Activated CD4-positive, alpha-beta T cell treated with anti-CD3 and anti-CD28 coated beads, Interleukin-2, Interleukin-4, amounts not matched to agents 100 ng/mL and 50 ng/mL, durations not matched to agents 16 hours and 8 hours (primary cell): ENCODE measurements around the gene RAB3GAP1.
"Not testable (repeated sequence)": the region's sequence is repeated elsewhere in the genome, so short reads cannot be mapped to it uniquely, and the experiment has no call there.

Source experiments
- DNase-seq: peaks from one replicate; pipeline ENCODE4 v3.0.0-alpha.2; 2020; ENCODE audit warnings: low spot score

Gene RAB3GAP1

DNA sequence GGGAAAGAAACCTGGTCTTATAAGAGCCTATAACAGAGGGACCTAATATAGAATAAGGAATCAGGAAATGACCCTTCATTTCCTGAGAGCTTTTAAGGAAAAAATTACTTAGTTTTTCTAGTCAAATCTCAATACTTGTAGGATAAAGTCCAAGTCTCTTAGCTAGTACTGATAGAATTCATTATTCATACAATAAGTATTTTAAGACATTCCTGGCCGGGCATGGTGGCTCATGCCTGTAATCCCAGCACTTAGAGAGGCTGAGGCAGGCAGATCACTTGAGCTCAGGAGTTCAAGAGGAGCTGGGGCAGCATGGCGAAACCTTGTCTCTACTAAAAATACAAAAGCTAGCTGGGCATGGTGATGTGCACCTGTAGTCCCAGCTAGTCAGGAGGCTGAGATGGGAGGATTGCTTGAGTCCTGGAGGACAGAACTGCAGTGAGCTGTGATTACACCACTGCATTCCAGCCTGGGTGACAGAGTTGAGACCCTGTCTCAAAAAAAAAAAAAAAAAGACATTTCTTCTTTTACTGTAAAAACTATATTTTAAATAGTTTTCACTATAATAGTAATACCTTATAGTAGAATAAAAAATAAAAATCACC, 3.2 kb downstream of the RAB3GAP1 start:
- no peak for DNase-seq

DNA sequence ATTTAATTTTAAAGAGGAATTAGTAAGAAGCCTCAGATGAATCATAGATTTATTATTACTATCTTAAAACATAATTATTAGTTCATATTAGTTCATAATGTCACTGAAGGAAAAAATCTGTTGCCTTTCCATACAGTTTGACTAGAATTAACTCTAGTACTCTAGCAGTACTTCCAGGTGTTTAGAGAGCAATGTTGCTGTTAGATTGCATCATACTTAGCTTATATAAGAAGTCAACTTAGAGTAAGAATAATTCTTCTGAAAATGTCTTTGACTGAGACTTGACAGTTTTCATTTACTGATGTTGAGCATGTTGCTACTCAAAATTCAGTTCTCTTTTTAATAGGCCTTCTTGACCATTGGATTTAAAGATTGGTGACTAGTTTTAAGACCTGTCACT, 4.7 kb downstream of the RAB3GAP1 start:
- peak; percentile 22 for DNase-seq

DNA sequence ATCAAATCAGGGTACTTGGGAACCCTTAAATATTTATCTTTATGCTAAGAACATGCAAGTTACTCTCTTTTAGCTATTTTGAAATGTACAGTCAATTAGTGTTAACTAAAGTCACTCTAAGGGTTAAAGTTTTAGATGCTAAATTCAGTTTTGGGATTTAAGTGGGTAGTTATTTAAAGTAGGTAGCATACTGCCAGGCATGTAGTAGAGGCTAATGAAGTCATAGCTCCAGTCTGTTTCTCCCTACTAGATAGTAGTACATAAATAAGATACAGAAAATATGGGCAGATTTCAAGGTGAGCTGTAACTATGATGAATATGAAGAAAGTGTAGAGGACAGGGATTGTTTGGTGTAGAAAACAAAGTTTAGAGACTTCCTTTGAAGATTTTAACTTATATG, 7.5 kb downstream of the RAB3GAP1 start:
- no peak for DNase-seq

DNA sequence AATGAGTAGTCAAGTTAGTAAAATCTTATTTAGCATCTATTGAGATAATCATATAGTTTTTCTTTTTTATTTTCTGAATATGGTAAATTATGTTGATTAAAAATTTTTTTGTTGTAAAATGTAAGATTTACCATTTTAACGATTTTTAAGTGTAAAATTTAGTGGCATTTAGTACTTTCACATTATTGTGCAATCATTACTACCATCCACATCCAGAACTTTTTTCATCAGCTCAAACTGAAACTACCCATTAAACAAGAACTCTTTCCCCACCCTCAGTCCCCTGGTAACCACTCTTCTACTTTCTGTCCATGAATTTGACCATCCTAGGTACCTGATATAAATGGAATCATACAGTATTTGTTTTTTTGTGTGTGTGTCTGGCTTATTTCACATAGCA, 11.1 kb downstream of the RAB3GAP1 start:
- DNase-seq: no peak

DNA sequence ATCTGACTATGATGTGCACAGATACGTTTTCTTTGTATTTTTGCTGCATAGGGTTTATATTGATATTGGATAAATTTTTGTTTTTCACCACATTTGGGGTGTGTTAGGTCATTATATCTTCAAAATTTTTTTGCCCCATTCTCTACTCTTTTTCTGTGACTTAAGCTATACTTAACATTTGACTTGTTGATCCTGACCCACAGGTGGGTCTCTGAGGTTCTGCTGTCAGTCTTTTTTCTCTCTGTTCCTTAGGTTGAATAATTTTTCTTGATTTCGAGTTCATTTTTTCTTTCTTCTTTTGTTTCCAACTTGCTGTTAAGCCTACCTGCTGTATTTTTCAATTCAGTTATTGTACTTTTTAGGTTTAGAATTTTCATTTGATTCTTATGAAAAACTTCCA, 12.1 kb downstream of the RAB3GAP1 start:
- DNase-seq: no peak

DNA sequence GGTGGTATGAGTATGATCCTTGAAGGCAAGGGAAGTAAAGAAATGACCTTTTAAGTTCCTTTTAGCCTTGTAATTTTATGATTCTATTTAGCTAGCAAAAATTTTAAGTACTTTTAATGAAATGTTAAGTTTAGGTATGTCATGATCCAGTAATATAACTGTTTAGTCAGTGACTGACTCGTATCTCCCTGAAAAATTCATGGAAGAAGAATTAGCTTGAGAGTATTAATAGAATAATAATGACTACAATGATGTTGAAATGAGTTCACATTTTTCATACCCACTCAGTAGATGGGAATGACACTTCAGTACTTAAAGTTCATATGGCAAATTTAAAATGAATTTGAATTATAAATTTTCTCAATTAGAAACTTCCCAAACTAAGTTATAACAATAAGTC, 14.6 kb downstream of the RAB3GAP1 start:
- DNase-seq: no peak

DNA sequence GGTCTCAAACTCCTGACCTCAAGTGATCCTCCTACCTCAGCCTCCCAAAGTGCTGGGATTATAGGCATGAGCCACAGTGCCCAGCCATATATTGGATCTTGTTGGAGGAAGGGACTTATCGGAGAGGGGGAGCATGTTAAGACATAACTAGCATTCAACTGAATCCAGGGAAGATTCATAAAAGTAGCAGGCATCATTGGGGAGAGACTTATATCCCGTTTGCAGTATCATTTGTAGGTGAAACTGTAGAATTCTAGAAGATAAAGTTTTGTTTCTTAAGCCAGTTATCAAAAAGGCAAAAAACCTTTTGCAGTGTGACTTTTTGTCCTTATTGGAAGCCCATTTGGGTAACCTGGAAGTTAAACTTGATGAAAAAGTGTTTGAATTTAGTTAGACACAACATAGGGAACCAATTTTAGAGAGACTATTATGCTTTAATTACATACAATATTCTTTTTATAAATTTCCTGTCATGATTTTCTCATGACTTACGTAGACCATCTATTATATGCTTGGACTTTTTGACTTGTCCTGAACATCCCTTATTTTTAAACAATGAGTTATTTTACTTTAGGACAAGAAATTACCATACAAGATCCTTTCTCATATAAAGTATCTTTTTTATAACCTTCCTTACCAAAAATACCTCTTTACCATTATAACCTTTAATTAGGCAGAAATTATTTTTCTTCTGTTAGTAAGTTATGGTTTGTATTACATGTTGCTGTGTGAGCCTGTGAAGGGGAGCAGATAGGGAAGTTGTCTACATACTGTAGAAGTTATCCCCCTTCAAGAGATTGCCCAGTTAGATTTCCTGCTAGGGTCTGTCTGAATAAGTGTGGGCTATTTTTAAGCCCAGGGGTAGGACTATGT, 20.3 kb downstream of the RAB3GAP1 start:
- no peak for DNase-seq

DNA sequence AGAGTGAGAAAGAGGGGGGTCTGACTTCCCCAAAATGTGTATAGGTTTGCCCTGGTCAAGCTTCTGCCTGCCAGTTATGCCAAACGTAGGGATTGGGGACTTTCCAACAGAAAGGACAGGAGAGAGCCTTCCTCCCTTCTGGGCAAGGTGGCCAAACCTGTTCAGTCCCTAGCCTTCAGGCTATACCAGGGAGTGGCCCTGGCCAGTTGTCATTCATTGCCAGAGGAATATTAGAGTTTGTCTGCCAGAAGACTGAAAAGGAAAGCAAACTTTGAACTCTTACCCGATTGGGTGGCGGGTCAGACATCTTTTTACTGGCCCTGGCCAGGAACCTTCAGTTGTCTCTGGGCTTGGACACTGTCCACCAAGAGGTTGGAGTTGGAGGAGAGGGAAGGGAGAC, 22.1 kb downstream of the RAB3GAP1 start:
- DNase-seq: no peak

DNA sequence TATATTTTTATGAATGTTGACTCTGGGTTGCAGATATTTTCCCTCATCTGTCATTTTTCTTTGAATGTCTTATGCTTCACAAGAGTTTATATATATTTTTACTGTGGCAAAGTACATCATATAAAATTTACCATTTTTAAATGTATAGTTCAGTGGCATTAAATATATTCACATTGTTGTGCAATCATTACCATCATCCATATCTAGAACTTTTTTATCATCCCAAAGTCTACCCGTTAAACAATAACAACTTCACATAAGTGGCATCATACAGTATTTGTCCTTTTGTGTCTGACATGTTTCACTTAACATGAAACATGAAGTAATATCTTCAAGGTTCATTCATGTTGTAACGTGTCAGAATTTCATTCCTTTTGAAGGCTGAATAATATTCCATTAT, 24.5 kb downstream of the RAB3GAP1 start:
- DNase-seq: no peak

DNA sequence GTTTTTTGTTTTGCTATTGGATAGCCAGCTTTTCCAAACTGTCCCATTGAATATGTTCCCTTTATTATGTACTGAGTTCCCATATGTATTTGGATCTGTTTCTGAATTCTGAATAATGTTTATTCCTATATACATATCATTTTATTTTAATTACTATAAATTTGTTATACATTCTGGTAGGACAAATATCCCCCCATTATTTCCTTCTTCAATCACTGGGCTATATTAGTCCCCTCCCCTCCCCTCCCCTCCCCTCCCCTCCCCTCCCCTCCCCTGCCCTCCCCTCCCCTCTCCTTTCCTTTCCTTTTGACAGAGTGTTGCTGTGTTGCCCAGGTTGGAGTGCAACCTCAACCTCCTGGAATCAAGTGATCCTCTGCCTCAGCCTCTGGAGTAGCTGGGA, 26.3 kb downstream of the RAB3GAP1 start:
- DNase-seq: no peak

DNA sequence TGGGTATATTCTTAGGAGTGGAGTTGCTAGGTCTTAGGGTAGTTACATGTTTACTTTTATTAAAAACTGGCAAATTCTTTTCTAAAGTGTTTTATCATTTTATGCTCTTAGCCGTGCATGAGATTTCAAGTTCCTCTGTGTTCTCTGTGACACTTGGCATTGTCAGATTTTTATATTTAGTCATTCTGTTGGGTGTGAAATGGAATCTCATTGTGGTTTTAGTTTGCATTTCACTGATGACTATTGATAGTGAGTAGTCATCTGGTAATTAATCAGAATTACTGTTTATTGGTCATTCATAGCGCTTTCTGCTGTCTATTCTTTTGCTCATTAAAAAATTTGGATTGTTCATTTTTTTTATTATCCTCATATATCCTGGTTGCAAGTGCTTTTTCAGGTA, 34.1 kb downstream of the RAB3GAP1 start:
- peak; percentile 4 for DNase-seq

DNA sequence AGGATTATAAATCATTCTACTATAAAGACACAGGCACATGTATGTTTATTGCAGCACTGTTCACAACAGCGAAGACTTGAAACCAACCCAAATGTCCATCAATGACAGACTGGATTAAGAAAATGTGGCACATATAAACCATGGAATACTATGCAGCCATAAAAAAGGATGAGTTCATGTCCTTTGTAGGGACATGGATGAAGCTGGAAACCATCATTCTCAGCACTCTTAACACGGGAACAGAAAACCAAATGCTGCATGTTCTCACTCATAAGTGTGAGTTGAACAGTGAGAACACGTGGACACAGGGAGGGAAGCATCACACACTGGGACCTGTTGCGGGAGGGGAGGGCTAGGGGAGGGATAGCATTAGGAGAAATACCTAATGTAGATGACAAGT, 37.5 kb downstream of the RAB3GAP1 start:
- DNase-seq: not testable (repeated sequence)

DNA sequence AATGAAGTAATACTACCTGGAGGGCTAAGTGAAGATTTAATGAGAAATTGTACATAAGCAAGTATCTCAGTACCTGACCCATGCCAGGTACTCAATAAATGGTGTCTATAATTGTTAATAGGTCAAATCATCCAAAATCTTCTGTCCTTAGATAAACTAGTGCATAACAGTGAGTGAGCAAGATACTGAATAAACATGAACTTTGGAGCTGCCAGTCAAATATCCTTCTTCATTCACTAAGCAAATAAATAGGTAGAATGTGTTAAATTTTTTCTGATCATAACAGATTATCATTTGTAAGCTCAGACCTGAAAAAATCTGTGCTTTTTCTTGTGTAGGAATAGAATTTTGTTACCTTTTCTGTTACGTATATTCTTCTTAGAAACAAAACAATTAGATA, 39.6 kb downstream of the RAB3GAP1 start:
- DNase-seq: no peak

DNA sequence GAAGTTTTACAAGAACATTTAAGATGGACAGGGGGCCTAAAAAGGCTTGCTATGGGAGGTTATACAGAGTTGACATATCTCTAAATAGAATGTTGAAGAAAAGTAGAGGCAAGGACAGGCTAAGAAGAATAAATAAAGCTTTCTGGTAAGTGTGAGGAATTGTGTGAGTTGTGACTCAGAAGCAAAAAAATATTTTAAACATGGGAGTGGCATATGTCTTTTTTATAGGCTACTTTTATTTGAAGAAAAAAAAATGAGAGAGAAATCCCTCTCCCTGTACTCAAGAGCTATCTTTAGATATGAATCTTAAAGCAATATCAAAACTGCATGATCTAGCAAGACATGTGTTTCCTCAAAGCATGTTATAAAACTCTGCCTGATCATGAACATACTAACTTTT, 41.1 kb downstream of the RAB3GAP1 start:
- no peak for DNase-seq

DNA sequence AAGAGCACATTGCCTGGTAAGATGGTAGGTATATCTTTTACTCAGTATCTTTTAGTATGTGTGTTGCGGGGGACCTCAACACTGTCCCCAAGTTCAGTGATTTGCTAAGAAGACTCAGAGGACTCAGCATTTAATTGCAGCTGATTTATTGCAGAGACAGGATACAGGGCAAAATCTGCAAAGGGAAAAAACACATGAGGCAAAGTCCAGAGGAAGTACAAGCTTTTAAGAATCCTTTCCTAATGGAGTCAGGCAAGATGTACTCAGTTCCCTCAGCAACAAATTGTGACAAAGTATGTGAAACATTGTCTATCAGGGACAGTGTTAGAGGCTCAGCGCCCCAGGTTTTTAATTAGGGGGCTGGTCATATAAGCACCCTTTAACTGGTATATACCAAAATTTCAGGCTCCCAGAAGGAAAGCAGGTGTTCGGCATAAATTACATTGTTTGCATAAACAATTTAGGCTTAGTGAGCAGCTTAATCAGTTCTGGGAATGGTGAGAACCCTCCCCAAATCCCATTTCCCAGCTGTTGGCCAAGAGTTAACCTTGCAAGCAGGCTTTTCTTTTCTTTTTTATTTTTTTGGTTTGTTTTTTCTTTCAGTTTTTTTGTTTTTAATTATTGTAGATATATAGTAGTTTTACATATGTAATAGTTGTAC, 41.7 kb downstream of the RAB3GAP1 start:
- DNase-seq: no peak

DNA sequence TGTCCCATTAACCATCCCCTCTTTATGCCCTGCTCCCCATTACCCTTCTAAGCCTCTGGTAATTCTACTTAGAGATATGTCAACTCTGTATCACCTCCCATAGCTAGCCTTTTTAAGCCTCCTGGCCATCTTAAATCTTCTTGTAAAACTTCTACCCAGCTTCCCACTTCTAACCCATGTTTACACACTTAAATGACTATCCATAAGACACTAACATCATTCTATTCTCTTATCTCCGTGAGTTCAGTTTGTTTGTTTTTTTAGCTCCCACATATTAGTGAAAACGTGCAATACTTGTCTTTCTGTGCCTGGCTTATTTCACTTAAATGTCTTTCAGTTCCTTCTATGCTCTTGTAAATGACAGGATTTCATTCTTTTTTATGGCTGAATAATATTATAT, 42.4 kb downstream of the RAB3GAP1 start:
- DNase-seq: no peak

DNA sequence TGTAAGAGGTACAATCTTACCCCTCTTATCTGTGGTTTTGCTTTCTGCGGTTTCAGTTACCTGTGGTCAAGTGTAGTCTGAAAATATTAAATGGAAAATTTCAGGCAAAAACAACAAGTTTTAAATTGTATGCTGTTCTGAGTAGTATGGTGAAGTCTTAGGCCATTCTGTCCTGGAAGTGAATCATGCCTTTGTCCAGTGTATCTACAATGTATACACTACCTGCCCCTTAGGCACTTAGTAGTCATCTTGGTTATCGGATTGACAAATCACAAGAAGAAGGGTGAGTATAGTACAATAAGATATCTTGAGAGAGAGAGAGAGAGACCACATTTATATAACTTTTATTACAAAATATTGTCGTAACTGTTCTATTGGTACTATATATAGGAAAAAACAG, 43.5 kb downstream of the RAB3GAP1 start:
- no peak for DNase-seq

DNA sequence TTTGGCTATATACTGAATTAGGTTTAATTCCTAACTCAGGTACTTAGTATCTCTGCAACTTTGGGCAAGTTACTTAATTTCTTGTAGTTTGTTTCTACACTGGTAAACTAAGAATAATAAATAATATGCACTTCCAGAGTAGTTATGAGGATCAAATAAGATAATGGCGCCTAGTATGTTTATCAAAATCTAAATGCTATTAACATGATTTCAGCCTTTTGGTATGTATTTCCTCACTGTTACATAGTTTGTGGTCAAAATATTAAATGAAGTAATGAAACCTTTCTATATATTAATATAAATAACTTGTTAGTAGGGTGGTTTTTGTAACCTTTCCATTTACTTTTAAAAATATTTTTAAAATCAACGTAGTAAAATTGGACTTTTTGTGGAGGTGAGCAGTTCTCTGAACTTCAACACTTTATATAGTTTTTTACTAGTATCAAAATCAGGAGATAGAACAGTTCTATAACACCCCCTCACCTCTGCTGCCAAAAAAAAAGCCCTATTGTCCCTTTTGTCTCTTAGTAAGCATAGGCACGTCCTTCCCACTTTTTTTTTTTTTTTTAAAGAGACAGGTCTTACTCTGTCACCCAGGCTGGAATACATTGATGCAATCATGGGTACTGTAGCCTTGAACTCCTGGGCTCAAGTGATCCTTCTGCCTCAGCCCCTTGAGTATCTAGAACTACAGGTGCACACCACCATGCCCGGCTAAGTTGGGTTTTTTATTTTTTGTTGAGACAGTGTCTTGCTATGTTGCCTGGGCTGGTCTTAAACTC, 44.8 kb downstream of the RAB3GAP1 start:
- no peak for DNase-seq

DNA sequence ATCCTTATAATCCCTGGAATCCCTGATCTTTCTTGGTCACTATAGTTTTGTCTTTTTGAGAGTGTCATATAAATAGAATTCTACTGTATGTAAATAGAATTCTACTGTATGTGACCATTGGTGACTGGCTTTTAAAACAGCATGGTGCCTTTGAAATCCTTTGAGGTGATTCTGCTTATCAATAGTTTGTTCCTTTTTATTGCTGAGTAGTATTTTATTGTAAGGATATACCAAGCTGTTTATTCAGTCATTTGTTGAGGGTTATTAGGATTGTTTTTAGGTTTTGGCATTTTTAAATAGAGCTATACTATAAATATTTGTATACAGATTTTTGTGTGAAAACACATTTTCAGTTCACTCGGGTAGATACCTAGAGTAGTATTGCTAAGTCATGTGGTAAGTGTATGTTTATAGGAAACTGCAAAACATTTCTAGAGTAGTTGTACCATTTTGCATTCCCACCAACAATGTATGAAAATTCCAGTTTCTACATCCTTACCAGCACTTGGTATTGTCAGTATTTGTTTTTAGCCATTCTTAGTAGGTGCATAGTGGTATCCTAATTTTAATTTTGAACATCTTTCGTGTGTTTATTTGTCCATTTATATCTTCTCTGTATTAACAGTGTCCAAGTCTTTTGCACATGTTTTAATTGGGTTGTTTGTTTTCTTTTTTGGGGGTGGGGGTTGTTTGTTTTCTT, 45.6 kb downstream of the RAB3GAP1 start:
- no peak for DNase-seq

DNA sequence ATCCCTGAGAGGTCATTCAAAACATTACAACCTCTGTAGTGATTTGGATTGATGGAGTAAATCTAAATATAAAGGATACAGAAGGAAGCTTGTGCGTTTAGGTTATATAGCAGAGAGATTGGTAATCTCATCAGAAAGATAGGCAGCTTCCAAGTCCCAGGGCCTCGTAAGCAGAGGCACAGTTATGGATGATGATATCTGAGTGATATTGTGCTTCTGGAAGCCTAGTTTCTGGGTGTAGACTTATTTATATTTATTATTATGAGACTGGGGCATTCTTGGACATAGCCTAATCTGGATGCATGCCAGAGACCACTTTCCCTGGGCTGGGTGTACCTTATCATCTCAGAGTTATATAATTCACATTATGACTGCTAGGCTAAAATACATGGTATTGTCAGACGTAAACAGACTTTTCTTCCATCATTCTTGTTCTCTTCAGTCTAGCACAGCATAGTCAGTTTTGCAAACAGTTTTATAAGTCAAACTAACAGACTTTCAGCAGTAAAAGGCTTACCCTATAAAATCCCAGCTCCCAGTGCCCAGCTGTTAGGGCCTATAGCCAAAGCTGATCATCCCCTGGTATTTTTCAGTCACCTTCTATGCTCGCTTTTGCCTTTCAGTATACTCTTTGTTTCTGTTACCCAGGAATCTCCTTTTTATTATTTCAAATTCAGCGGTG, 47.9 kb downstream of the RAB3GAP1 start:
- DNase-seq: no peak

DNA sequence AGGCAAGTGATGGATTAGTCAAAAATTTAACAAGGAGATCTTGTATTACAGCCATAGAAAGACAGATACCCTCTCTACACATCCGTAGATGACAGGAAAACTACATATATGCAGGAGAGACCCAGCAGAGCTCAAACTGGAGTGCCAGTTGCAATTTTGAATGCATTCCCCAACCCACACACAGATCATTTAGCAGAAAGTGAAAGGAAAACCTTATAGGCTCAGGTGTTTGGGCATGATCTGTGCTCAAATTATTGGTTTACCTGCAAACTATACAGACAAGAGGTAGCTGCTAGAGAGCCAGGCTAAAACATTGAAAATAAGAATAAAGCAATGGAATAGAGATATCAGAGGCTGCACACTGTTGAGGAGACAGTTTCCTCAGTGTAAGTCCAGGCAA, 51.8 kb downstream of the RAB3GAP1 start:
- DNase-seq: no peak
